DMS53 treated with DMSO at 0.1 percent for 48 hours (cell line): ENCODE results near the gene HPD.
"Not testable (repeated sequence)": the region's sequence is repeated elsewhere in the genome, so short reads cannot be mapped to it uniquely, and the experiment has no call there.

Experiments used
- DNase-seq: peaks from one replicate; lab custom pipeline; 2025; ENCODE audit not compliant: unreplicated experiment; lab: John Stamatoyannopoulos, UW

Gene HPD

GRCh38 chr12:121858662-121859572 lies at the start of gene HPD:
TSS of gene HPD (minus strand) at chr12:121858859. CDS start at chr12:121858823, 36 bp downstream.
- DNase-seq = no peak

DNA sequence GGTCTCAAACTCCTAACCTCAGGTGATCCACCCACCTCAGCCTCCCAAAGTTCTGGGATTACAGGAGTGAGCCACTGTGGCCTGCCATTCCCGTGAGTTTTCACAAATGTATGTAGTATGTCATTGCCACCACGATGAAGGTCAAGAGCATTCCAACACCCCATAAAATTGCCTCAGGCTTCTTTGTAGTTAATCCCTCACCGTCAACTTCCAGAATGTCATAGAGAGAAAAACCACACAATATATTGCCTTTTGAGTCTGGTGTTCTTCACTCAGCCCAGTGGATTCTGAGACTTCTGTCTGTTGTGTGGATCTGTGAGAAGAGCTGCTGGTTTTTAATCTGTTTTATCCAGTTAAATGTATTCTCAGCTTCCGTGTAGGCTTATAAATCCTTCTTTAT lies 47.1 kb upstream of the HPD start:
- DNase-seq = no peak

GRCh38 chr12:121903202-121903601 lies 44.5 kb upstream of the HPD start:
- no peak for DNase-seq

GRCh38 chr12:121899590-121899989 lies 40.9 kb upstream of the HPD start:
- no peak for DNase-seq

- DNase-seq = no peak
Observed at GRCh38 chr12:121898287-121898686, 39.6 kb upstream of the HPD start.

GRCh38 chr12:121894633-121895032 lies 36.0 kb upstream of the HPD start:
- no peak for DNase-seq

DNA sequence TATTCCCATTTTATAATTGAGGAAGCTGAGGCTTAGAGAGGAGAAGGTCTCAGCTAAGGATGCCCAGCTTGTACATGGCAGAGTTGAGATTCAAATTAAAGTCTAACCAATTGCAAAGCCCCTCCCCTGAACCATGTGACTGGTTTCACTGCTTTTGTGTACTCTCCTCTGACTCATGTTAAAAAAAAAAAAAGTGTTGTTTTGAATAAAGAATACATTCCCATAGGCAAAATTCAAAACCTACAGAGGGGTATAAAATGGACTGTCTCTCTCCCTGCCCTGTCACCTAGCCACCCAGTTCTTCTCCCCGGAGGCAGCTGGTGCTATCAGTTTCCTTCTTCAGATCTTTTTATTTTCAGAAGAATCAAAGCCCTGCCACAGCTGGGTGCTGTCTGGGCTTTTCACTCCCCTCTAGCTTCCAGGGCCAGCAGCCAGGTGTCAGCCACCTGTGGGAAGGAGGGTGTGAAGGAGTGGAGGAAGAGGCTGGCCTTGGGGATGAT lies 35.4 kb upstream of the HPD start:
- DNase-seq = peak; percentile 61

DNA sequence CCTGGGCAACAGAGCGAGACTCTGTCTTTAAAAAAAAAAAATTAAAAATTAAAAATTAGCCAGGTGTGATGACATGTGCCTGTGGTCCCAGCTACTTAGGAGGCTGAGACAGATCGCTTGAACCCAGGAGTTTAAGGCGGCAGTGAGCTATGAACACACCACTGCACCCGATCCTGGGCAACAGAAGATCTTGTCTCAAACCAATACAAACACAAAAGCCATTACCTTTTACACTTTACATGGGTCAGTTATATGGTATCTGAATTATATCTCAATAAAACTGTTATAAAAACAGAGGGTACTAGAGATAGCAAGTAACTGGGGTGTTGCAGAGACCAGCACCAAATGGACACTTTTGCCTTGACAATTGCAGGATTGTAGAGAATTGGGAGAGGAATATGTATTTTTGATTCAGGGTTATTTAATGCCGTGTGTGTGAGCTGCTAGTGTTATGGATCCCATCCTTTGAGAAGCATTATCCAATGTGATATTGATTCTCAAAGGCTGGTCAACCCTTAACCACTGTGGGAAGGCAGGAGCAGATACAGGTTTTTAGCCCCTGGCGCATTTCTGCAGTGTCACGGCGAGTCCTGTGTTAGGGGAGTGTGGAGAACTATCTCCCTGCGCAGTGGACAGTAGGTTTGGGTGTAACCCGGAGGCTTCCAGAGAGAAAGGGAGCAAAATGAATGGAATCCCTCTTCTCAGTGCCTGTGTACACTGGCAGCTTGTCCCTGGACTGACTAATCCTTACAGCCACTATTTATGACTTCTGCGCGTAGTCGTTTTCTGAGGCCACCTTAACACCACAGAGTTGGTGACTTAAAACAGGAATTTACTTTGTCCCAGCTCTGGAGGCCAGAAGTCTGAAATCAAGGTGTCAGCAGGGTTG lies 34.3 kb upstream of the HPD start:
- DNase-seq = no peak

DNA sequence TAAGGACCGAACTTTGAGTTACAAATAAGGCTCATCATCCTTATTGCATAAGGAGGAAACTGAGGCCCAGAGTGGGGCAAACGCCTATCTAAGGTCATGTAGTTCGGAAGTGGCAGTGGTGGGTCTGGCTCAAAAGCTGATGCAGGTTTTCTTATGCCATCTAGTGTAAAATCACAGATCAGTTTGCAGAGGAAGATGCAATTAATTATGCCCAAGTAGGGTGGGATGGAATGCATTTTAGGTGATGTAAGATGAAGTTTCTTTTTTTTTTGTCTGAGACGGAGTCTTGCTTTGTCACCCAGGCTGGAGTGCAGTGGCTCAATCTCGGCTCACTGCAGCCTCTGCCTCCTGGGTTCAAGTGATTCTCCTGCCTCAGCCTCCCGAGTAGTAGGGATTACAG lies 31.0 kb upstream of the HPD start:
- not testable (repeated sequence) for DNase-seq

- no peak for DNase-seq
Observed at GRCh38 chr12:121889274-121889624, 30.6 kb upstream of the HPD start.

GRCh38 chr12:121888478-121889273 lies 30.0 kb upstream of the HPD start, which contains the start of gene PSMD9:
TSS of gene PSMD9 (plus strand) at chr12:121888790. CDS start at chr12:121888857, 67 bp downstream.
- peak; percentile 93 for DNase-seq

DNA sequence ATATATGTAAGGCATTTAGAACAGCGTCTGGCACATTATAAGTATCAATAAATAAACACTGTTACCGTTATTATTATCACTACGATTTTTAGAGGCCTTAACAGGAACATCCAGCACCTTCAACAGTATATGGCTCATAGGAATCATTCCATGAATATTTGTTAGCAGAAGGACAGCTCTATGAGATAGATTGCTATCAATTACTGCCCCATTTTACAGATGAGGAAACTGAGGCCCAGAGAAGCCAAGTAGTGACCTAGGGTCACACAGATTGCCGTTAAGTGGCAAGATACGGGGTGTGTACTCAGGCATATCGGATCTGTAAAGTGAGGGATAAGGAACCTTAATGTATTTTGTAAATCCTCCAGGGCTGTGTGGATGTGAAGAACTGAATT lies 29.4 kb upstream of the HPD start:
- DNase-seq = no peak

DNA sequence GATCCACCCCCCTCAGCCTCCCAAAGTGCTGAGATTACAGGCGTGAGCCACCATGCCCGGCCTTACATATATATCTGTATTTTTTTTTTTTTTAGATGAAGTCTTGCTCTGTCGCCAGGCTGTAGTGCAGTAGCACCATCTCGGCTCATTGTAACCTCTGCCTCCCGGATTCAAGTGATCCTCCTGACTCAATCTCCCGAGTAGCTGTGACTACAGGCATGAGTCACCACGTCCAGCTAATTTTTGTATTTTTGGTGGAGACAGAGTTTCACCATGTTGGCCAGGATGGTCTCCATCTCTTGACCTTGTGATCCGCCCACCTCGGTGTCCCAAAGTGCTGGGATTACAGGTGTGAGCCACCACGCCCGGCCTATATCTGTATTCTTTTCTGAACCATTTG lies 26.5 kb upstream of the HPD start:
- DNase-seq = not testable (repeated sequence)

DNA sequence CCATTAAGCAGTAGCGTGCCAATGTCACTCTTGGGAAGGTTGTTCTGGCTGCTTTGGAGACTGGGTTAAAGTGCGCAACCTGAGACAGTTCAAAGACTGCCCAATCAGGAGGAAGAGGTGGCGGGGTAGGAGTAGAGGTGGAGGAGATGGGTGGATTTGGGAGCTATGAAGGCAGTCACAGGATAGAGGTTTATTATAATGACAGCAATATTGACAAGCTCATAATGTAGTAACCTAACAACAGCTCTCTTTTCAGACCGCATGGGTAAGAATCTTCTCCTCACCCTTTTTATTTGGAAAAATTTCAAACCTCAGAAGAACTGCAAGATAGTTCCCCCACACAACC lies 24.6 kb upstream of the HPD start:
- no peak for DNase-seq

DNA sequence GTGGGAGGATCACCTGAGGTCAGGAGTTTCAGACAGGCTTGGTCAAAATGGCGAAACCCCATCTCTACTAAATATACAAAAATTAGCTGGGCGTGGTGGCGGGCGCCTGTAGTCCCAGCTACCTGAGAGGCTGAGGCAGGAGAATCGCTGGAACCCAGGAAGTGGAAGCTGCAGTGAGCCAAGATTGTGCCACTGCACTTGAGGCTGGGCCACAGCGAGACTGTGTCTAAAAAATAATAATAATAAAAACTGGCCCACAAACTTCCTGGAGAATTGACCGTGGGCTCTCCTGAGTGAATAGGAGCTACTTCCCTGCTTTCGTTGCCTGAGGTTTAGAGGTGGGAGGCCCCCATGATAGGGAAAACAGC lies 17.4 kb upstream of the HPD start:
- DNase-seq = not testable (repeated sequence)

- no peak for DNase-seq
Observed at GRCh38 chr12:121875582-121875981, 16.9 kb upstream of the HPD start.

GRCh38 chr12:121874071-121874470 lies 15.4 kb upstream of the HPD start:
- no peak for DNase-seq

DNA sequence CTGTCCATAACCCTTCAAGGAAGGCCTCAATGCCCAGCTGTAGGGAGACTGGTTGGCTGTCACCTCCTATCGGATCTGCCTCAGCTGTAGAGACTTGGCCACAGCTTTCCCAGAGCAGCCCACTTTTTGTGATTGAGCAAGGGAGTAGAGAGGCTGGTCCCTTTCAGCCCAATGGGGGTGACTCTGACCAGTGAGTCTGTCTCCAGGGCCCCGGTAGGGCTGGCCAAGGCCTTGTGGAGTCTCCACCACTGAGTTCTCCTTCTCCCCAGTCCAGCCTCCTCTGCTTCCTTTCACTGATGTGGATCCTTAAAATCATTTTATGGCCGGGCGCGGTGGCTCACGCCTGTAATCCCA lies 14.5 kb upstream of the HPD start:
- DNase-seq = no peak

DNA sequence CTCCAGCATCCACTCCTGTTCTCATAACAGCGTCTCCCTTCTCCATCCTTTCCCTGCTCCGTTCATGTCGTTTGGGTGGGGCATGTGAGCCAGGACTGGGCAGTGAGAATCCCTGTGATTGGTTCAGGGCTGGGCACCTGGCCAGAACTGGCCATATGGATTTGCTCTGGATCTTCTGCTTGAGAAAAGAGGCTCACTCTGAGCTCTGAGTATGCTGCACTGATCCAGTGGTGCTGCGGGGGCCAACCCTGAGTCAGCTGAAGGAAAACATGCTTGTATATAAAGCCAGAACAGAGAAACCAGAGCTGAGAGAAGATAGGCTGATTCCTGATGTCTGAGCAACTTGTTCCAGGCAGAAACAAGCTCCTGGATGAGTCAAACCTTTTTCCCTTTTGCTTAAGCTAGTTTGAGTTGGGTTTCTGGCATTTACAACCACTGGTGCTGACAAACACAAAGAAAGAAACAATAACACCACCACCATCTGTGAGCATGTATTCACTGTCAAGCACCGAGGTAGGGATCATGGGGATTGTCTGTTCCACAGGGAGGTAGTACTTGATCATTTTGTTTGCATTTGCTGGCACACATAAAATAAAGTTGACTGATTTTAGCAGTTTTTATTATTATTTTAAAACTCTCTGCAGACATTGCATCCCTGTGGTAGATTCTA lies 14.0 kb upstream of the HPD start:
- no peak for DNase-seq

GRCh38 chr12:121871467-121871866 lies 12.8 kb upstream of the HPD start:
- DNase-seq = no peak

GRCh38 chr12:121869229-121869628 lies 10.6 kb upstream of the HPD start:
- DNase-seq = not testable (repeated sequence)
